ENCODE measurements around the gene SLC25A11. TPM values are rescaled to one million over a fixed set of nuclear protein-coding genes. Genes with fewer than 3 reads are reported as not detected.

SLC25A11 gene
- total RNA-seq, 1 donor from 2014 or later: 36.8 TPM

- no peak overlapping the region for H3K27ac ChIP-seq (ENCODE audit: low read depth, low read length)
- peaks cover 14% of the 10 kb centered on the region for H3K36me3 ChIP-seq (ENCODE audit: insufficient read depth, low read length)
- no peaks in the 10 kb centered on the region for H3K9me3 Mint-ChIP-seq (ENCODE audit: unreplicated experiment)
- no peaks in the 10 kb centered on the region for H3K27me3 Mint-ChIP-seq (ENCODE audit: low read depth, unreplicated experiment)
- H3K27ac Mint-ChIP-seq (ENCODE audit: unreplicated experiment): peak overlapping the region; percentile 26
- no peaks in the 10 kb centered on the region for H3K27me3 ChIP-seq (ENCODE audit: insufficient read depth, low read length)
- H3K4me2 ChIP-seq (ENCODE audit: low read length): no peak overlapping the region
- H3K4me3 ChIP-seq (ENCODE audit: insufficient read depth, low read depth, low read length): no peak overlapping the region
- peaks cover 9% of the 10 kb centered on the region for H3K36me3 Mint-ChIP-seq (ENCODE audit: low read depth, unreplicated experiment)
- H3K4me1 ChIP-seq (ENCODE audit: insufficient read depth, low read length): no peaks in the 10 kb centered on the region
- FAIRE-seq (no peak), DNase-seq (ENCODE audit: low read depth) (no peak)
- H3K9ac ChIP-seq (ENCODE audit: low read length): no peak overlapping the region
- H4K20me1 ChIP-seq (ENCODE audit: insufficient read depth, low read length): peaks cover 6% of the 10 kb centered on the region
- no peak overlapping the region for H3K4me3 Mint-ChIP-seq (ENCODE audit: unreplicated experiment)
- no peaks in the 10 kb centered on the region for H3K4me1 Mint-ChIP-seq (ENCODE audit: low read depth, unreplicated experiment)
- no peaks in the 10 kb centered on the region for H3K9me3 ChIP-seq (ENCODE audit: insufficient read depth, low read depth, low read length)
- no peak overlapping the region for H2AFZ ChIP-seq (ENCODE audit: low read depth, low read length)
- H3K79me2 ChIP-seq (ENCODE audit: insufficient read depth, low read length): no peaks in the 10 kb centered on the region
- no peak for TF ChIP-seq CTCF (IDR thresholded peaks at IDR 0.05; ENCODE audit: insufficient read depth, low read depth, low read length)
- no peak for TF ChIP-seq EZH2 (IDR thresholded peaks at IDR 0.05; ENCODE audit: insufficient read depth, low read length)
These were observed 47.2 kb downstream of the SLC25A11 start for GRCh38 chr17:4892499-4893221.

GRCh38 chr17:4891411-4892410, 48.1 kb downstream of the SLC25A11 start:
- no peaks in the 10 kb centered on the region for H3K27me3 Mint-ChIP-seq (ENCODE audit: low read depth, unreplicated experiment)
- no peak for FAIRE-seq

More at GRCh38 chr17:4891411-4892410, 48.1 kb downstream of the SLC25A11 start:
- Mint-ChIP-seq H3K27ac (ENCODE audit: unreplicated experiment) (peak overlapping the region; percentile 62), H3K36me3 (ENCODE audit: low read depth, unreplicated experiment) (peaks cover 9% of the 10 kb centered on the region), H3K4me1 (ENCODE audit: low read depth, unreplicated experiment) (no peaks in the 10 kb centered on the region), H3K9me3 (ENCODE audit: unreplicated experiment) (no peaks in the 10 kb centered on the region), H3K4me3 (ENCODE audit: unreplicated experiment) (no peak overlapping the region)
- Histone ChIP-seq H4K20me1 (ENCODE audit: insufficient read depth, low read length) (peaks cover 3% of the 10 kb centered on the region), H3K27me3 (ENCODE audit: insufficient read depth, low read length) (no peaks in the 10 kb centered on the region), H3K9ac (ENCODE audit: low read length) (no peak overlapping the region), H3K27ac (ENCODE audit: low read depth, low read length) (no peak overlapping the region), H3K79me2 (ENCODE audit: insufficient read depth, low read length) (no peaks in the 10 kb centered on the region), H3K36me3 (ENCODE audit: insufficient read depth, low read length) (peaks cover 14% of the 10 kb centered on the region), H2AFZ (ENCODE audit: low read depth, low read length) (no peak overlapping the region), H3K4me1 (ENCODE audit: insufficient read depth, low read length) (no peaks in the 10 kb centered on the region), H3K9me3 (ENCODE audit: insufficient read depth, low read depth, low read length) (no peaks in the 10 kb centered on the region), H3K4me2 (ENCODE audit: low read length) (no peak overlapping the region), H3K4me3 (ENCODE audit: insufficient read depth, low read depth, low read length) (no peak overlapping the region)
- no peak for TF ChIP-seq CTCF (IDR thresholded peaks at IDR 0.05; ENCODE audit: insufficient read depth, low read depth, low read length)
- TF ChIP-seq EZH2 (IDR thresholded peaks at IDR 0.05; ENCODE audit: insufficient read depth, low read length): no peak
- no peak for DNase-seq (ENCODE audit: low read depth)

Data from astrocyte (in vitro differentiated cells and primary cell).